ENCODE results near the gene GDF11.
A peak's percentile ranks its signal among the peaks of the same experiment; 100 is the strongest.

GDF11 gene

DNA sequence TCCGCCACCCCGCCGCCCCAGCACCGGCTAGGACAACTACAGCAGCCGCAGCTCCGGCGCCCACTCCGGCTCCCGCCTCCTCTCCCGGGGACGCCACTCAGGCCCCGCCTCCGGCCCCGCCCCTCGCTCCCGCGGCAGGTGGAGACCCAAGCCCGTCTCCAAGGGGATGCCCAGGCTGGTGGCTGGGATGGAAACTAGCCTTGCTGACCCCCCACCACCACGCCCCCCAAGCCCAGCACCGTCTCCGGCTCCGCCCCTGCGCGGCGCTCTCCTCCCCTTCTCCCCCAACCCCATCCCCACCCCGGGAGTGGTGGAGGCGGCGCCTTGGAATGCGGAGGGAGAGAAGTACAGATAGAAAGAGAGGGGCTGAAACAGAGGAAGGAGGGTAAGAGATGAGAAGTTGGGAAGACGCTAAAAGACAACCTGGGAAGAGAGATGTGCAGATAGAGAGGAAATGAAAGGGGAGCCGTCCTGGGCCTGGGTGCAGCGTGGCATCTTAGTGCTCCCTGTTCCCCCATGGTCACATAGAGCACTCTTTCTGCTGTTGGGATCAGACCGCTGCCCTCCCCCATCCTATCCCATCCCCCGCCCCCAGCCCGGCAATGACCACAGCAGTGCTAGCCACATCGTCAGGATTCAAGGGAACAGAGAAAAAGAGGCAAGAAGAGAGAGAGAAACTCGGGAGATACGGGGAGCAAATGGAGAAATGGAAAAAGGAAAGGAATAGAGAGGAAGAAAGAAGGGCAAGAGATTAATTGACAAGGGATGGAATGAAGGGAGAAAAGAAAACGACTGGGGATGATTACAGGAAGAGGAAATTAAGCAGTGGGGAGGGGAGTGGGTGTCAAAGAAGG, 34.9 kb upstream of the GDF11 start, which contains the start of gene ITGA7:
Gene ITGA7 (minus strand): TSS at position 64 of the 854 bp plus-strand sequence. CDS start 222 bp downstream, outside the sequence.
- DNase-seq, result peak; percentile 47 to 49

GRCh38 chr12:55708695-55709233, 34.2 kb upstream of the GDF11 start:
- DNase-seq, result no peak

GRCh38 chr12:55711786-55712553, 31.0 kb upstream of the GDF11 start:
- DNase-seq, result no peak

GRCh38 chr12:55712700-55713415, 30.1 kb upstream of the GDF11 start:
- no peak for DNase-seq

- no peak for DNase-seq
Measured at GRCh38 chr12:55713721-55714120, 29.2 kb upstream of the GDF11 start.

DNA sequence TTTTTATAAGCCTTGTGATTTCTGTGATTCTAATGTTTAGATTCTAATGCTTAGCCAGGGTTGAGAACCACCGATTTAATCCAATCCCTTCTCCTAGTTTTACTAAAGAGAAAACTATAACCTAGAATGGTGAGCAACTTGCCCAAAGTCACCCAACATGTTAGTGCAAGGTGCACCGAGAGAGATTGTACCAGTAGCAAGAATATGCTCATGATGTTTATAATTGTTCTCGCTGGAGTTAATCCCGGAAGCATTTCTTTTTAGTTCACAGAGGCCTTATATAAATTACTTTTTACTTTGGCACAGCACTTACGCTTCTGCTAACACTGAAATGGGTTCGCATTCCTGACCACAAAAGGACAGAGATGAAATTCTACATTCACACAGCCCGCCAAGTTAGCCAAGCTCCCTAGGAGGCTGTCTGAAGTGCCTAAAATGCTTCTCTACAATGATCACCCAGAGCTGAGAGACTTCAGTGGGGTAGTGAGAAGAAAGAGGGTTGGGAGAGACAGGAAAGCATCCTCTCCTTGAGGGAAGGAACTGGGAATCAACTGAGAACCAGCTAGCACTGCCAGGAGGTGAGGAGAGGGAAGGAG, 27.7 kb upstream of the GDF11 start:
- no peak for DNase-seq

DNA sequence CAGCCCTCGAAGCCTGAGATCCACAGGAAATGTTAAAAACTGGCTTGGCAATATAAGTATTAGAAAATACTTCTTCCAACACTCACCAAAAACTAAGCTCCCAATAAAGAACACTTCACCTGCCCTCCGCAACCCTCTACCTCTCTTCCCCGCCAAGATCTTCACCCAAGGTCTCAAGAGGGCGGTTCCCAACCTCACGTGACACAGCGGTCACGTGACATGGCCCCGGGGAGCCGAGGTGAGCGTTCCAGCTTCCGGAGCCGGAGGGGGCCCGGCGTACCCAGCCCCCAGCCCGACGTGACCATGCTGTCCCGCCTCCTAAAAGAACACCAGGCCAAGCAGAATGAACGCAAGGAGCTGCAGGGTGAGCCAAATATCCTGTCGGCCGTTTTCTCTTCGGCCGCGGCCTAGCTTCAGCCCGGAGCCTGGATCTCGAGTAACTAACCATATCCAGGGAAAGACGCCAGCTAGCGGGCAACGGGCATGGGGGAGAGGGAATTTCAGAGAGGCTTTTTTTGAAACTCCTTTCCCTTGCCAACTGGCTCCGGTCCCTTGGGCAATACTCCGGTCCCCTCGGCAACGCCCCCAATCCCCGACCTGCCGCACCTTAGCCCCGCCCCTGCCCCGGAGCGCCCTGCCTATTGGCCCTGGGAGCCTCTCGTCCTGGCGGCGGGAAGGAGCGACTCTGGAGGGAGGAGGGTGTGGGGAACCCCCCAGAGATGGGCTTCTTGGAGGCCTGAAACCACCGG, 26.9 kb upstream of the GDF11 start, which contains the start of gene BLOC1S1:
Gene BLOC1S1 (plus strand): TSS at position 214 of the 749 bp plus-strand sequence. CDS start 6 bp downstream, at position 220.
- DNase-seq, result peak; percentile 87

DNA sequence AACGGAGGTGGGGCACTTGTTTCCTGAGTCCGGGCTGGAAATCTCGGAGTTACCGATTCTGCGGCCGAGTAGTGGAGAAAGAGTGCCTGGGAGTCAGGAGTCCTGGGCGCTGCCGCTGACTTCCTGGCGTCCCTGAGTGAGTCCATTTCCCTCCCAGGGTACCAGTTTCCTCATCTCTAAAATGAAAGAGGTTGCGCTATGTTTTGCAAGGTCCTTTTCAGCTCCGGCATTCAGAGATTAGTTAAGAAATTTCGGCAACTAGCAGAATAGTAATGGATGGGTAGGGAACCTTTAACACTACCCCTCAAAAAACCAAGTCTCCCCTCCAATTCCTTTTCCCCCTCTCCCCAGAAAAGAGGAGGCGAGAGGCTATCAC, 26.4 kb upstream of the GDF11 start:
- DNase-seq, result no peak

GRCh38 chr12:55717011-55718007, 25.6 kb upstream of the GDF11 start:
- DNase-seq, result no peak

- no peak for DNase-seq
Measured at GRCh38 chr12:55718015-55718414, 24.9 kb upstream of the GDF11 start.

GRCh38 chr12:55718624-55719275, 24.2 kb upstream of the GDF11 start:
- no peak for DNase-seq

- no peak for DNase-seq
Measured at GRCh38 chr12:55719371-55719770, 23.6 kb upstream of the GDF11 start.

DNA sequence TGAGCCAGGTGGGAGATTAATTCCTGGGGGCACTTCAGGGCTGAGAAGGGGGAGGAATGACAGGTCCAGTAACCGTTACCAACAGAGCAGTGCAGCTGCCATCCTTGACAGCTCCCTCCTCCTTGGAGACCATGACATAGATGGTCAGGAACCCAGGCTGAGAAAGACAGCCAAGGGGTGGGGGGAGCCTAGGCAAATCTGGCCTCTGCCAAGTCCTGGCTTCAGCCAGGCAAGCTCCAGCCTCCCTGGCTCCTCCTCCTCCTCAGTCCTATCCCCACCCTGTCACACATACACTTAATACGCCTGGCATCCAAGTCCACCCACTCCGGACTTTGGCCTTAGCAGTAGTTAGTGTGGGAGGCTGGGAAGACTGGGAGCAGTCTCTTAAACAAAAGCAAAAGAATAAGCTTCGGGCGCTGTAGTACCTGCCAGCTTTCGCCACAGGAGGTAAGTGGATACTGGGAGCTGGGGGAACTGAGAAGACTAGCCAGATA, 22.8 kb upstream of the GDF11 start, which contains the start of gene RDH5:
Gene RDH5 (plus strand): TSS at position 323 of the 494 bp plus-strand sequence. CDS start 792 bp downstream, outside the sequence.
- no peak for DNase-seq

- no peak for DNase-seq
Measured at GRCh38 chr12:55720894-55721444, 22.0 kb upstream of the GDF11 start.

DNA sequence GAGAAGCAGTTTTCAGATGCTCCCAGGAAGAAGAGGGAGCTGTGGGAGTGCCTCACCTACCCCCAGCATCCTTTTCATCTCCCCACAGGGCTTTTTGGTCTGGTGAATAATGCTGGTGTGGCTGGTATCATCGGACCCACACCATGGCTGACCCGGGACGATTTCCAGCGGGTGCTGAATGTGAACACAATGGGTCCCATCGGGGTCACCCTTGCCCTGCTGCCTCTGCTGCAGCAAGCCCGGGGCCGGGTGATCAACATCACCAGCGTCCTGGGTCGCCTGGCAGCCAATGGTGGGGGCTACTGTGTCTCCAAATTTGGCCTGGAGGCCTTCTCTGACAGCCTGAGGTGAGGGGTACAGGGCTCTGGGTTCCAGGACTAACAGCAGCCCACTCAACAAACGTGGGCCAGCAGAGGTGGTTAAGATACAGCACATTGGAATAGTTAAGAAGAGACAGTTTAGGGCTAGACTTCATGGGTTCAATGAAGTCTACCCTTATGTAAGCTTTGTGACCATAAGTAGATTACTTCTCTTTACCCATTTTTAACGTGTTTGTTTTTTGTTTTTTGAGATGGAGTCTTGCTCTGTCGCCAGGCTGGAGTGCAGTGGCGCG, 21.2 kb upstream of the GDF11 start:
- no peak for DNase-seq

GRCh38 chr12:55722948-55723347, 20.0 kb upstream of the GDF11 start:
- DNase-seq, result no peak

DNA sequence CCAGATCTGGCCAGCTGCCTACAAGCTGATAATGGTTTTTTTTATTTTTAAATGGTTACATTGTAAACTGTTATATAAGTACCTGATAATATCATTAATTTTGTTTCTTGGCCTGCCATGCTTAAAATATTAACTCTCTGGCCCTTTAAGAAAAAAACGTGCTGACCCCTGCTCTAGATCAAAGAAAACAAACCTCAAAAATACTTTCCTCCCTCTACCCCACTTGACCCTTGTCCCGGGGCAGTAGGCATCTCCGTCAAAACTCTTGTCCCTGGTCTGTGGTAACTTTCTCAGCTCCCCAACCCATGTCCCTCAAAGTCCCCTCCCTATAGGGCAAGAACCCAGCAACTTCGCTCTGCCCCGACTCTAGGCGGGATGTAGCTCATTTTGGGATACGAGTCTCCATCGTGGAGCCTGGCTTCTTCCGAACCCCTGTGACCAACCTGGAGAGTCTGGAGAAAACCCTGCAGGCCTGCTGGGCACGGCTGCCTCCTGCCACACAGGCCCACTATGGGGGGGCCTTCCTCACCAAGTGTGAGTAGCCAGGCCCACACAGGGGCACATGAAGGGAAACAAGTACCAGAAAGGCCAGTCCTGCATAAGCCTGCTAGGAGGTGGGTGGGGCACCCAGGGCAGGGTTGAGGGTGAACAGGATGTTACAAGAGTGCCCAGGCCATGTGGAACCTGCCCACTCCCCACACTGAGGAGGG, 19.3 kb upstream of the GDF11 start:
- no peak for DNase-seq
